H9 (cell line): Measurements from ENCODE around the gene KIF26A. TPM values are rescaled to one million over a fixed set of nuclear protein-coding genes. Genes with fewer than 3 reads are reported as not detected.

Experiments used
- DNase-seq: peaks from one replicate; pipeline ENCODE4 v3.0.0-alpha.2; 2017
- H2AFZ ChIP-seq: one replicate; pipeline ENCODE4 v1.6.1; 2013; ENCODE audit warnings: mild to moderate bottlenecking, low read length, control low read depth, moderate library complexity
- H2AK5ac ChIP-seq: 2 replicates; pipeline ENCODE4 v1.6.1; 2013; ENCODE audit warnings: low read length, control low read depth, mixed read lengths; ENCODE audit not compliant: insufficient read length
- H2BK120ac ChIP-seq: one replicate; pipeline ENCODE4 v1.6.1; 2013; ENCODE audit warnings: low read depth, mild to moderate bottlenecking, low read length, control low read depth, inconsistent platforms; ENCODE audit not compliant: poor library complexity, severe bottlenecking
- H2BK12ac ChIP-seq: 2 replicates; pipeline ENCODE4 v1.6.1; 2013; ENCODE audit warnings: low read length, control low read depth, mixed read lengths, low read depth; ENCODE audit not compliant: insufficient read length
- H2BK15ac ChIP-seq: 2 replicates; pipeline ENCODE4 v1.6.1; 2013; ENCODE audit warnings: low read depth, low read length, control low read depth
- H2BK20ac ChIP-seq: one replicate; pipeline ENCODE4 v1.6.1; 2013; ENCODE audit warnings: low read depth, mild to moderate bottlenecking, low read length, control low read depth, inconsistent platforms; ENCODE audit not compliant: poor library complexity, severe bottlenecking
- H2BK5ac ChIP-seq: 2 replicates; pipeline ENCODE4 v1.6.1; 2013; ENCODE audit warnings: low read length, control low read depth, mixed read lengths; ENCODE audit not compliant: insufficient read length
- H3K14ac ChIP-seq: 2 replicates; pipeline ENCODE4 v1.6.1; 2013; ENCODE audit warnings: low read length, control low read depth; ENCODE audit not compliant: insufficient read depth
- H3K18ac ChIP-seq: 2 replicates; pipeline ENCODE4 v1.6.1; 2013; ENCODE audit warnings: low read depth, mild to moderate bottlenecking, mixed read lengths, low read length, control low read depth; ENCODE audit not compliant: insufficient read length
- H3K23ac ChIP-seq: 2 replicates; pipeline ENCODE4 v1.6.1; 2013; ENCODE audit warnings: low read length, control low read depth, mixed read lengths, low read depth; ENCODE audit not compliant: insufficient read length
- H3K23me2 ChIP-seq: 2 replicates; pipeline ENCODE4 v1.6.1; 2013; ENCODE audit warnings: low read depth, mild to moderate bottlenecking, mixed read lengths, low read length, control low read depth; ENCODE audit not compliant: insufficient read length, poor library complexity, severe bottlenecking
- H3K27ac ChIP-seq: 2 replicates; pipeline ENCODE4 v1.5.1; 2013; ENCODE audit warnings: low read length, control low read depth, mixed read lengths, low read depth; ENCODE audit not compliant: insufficient read length
- H3K27me3 ChIP-seq: 2 replicates; pipeline ENCODE4 v1.6.1; 2013; ENCODE audit warnings: low read length, control low read depth, inconsistent platforms; ENCODE audit not compliant: insufficient read depth
- H3K4ac ChIP-seq: 2 replicates; pipeline ENCODE4 v1.6.1; 2013; ENCODE audit warnings: low read depth, mild to moderate bottlenecking, control low read depth, inconsistent platforms, low read length, moderate library complexity
- H3K4me1 ChIP-seq: 2 replicates; pipeline ENCODE4 v1.6.1; 2013; ENCODE audit warnings: low read length, control low read depth, inconsistent platforms; ENCODE audit not compliant: insufficient read depth
- H3K4me2 ChIP-seq: 2 replicates; pipeline ENCODE4 v1.6.1; 2013; ENCODE audit warnings: low read length, control low read depth, mixed read lengths; ENCODE audit not compliant: insufficient read length, insufficient read depth
- H3K56ac ChIP-seq: 2 replicates; pipeline ENCODE4 v1.6.1; 2013; ENCODE audit warnings: low read depth, mild to moderate bottlenecking, mixed read lengths, low read length, control low read depth; ENCODE audit not compliant: insufficient read length
- H3K79me1 ChIP-seq: 2 replicates; pipeline ENCODE4 v1.6.1; 2013; ENCODE audit warnings: low read depth, mild to moderate bottlenecking, moderate library complexity, low read length, control low read depth, inconsistent platforms; ENCODE audit not compliant: insufficient read depth, poor library complexity, severe bottlenecking
- H3K79me2 ChIP-seq: 2 replicates; pipeline ENCODE4 v1.6.1; 2013; ENCODE audit warnings: low read length, control low read depth, inconsistent platforms; ENCODE audit not compliant: insufficient read depth
- H3K9ac ChIP-seq: 2 replicates; pipeline ENCODE4 v1.6.1; 2013; ENCODE audit warnings: low read length, control low read depth, mixed read lengths; ENCODE audit not compliant: insufficient read length; ENCODE audit errors: extremely low read depth
- H3K9me3 ChIP-seq: one replicate; pipeline ENCODE4 v1.6.1; 2013; ENCODE audit warnings: low read depth, low read length, inconsistent platforms; ENCODE audit not compliant: control insufficient read depth
- H3T11ph ChIP-seq: one replicate; pipeline ENCODE4 v1.6.1; 2013; ENCODE audit warnings: mild to moderate bottlenecking, low read length, control low read depth, inconsistent platforms
- H4K20me1 ChIP-seq: one replicate; pipeline ENCODE4 v1.6.1; 2013; ENCODE audit not compliant: control insufficient read depth, insufficient read length, insufficient read depth
- H4K5ac ChIP-seq: 2 replicates; pipeline ENCODE4 v1.6.1; 2013; ENCODE audit warnings: low read depth, mild to moderate bottlenecking, mixed read lengths, low read length, control low read depth; ENCODE audit not compliant: insufficient read length
- H4K8ac ChIP-seq: replicated peaks from 2 replicates; pipeline ENCODE4 v1.6.1; 2013; ENCODE audit warnings: low read length, control low read depth, mixed read lengths, low read depth; ENCODE audit not compliant: insufficient read length
- H4K91ac ChIP-seq: 2 replicates; pipeline ENCODE4 v1.6.1; 2013; ENCODE audit warnings: low read depth, mild to moderate bottlenecking, moderate library complexity, mixed read lengths, low read length, control low read depth; ENCODE audit not compliant: insufficient read length
- H3K27ac Mint-ChIP-seq, 3 experiments: 2 replicates in 2 of 3; 3 replicates in 1 of 3; pipeline ENCODE4 v1.8.0; 2020 to 2021; ENCODE audit warnings: mixed read lengths in 3 of 3, mild to moderate bottlenecking in 1 of 3, moderate library complexity in 1 of 3
- H3K27me3 Mint-ChIP-seq: 2 replicates; pipeline ENCODE4 v1.8.0; 2021; ENCODE audit warnings: low read depth, mild to moderate bottlenecking, moderate library complexity, mixed read lengths
- H3K36me3 Mint-ChIP-seq, 3 experiments: 2 replicates in 2 of 3; 3 replicates in 1 of 3; pipeline ENCODE4 v1.8.0; 2020 to 2021; ENCODE audit warnings: low read depth in 3 of 3, mixed read lengths in 3 of 3; ENCODE audit not compliant: insufficient read depth in 1 of 3
- H3K4me1 Mint-ChIP-seq, 2 experiments: 2 replicates each; pipeline ENCODE4 v1.8.0; 2020; ENCODE audit warnings: mixed read lengths in 2 of 2
- H3K4me3 Mint-ChIP-seq, 2 experiments: 2 replicates in 1 of 2; 3 replicates in 1 of 2; pipeline ENCODE4 v1.8.0; 2020 to 2021; ENCODE audit warnings: mild to moderate bottlenecking in 2 of 2, mixed read lengths in 2 of 2, moderate library complexity in 1 of 2
- H3K9me3 Mint-ChIP-seq, 2 experiments: 2 replicates in 1 of 2; 3 replicates in 1 of 2; pipeline ENCODE4 v1.8.0; 2020; ENCODE audit warnings: mild to moderate bottlenecking in 2 of 2, mixed read lengths in 2 of 2, moderate library complexity in 1 of 2
- CTCF ChIP-seq: fragments of 200-600 bp; sonication (generic); conservative IDR thresholded peaks from 3 replicates; pipeline ENCODE4 v1.8.0; 2021; ENCODE audit warnings: antibody characterized with exemption, mild to moderate bottlenecking
- WGBS: extraction: QIAGEN DNeasy Blood & Tissue Kit; methylation state at CpG from one replicate; pipeline ENCODE4 v1.1.7; 2013; ENCODE audit warnings: missing lambda C conversion rate, low lambda C conversion rate, mixed read lengths; ENCODE audit not compliant: insufficient read length; ENCODE audit errors: extremely low coverage; 5-methylcytosine and 5-hydroxymethylcytosine counted together
- total RNA-seq: library from RNA; stranded (reverse); gene quantifications from 2 replicates; pipeline ENCODE4 v1.2.1, GENCODE V29; 2021

The KIF26A gene
- total RNA-seq, 1 experiment from 2014 or later = 44.2 TPM

GRCh38 chr14:104172349-104172748 is 34.0 kb downstream of the KIF26A start:
- H2BK12ac ChIP-seq = no peak overlapping the region
- H3K79me1 ChIP-seq = no peaks in the 10 kb centered on the region
- no peak overlapping the region for H3T11ph ChIP-seq
- no peak overlapping the region for H3K23ac ChIP-seq
- no peaks in the 10 kb centered on the region for H4K20me1 ChIP-seq
- no peak for DNase-seq
- no peak overlapping the region for H2BK5ac ChIP-seq
- H3K4ac ChIP-seq = no peak overlapping the region
- H3K9ac ChIP-seq = no peak overlapping the region
- H4K8ac ChIP-seq = no peak overlapping the region
- peaks cover 2 to 11% (median 7%) of the 10 kb centered on the region in 3 experiments; a peak in 4 of 7 replicates for H3K36me3 Mint-ChIP-seq
- no peak overlapping the region for H2AK5ac ChIP-seq
- no peak overlapping the region for H3K27ac ChIP-seq
- no peak overlapping the region for H3K14ac ChIP-seq
- no peak overlapping the region for H2BK15ac ChIP-seq
- no peak overlapping the region for H2BK120ac ChIP-seq
- no peak overlapping the region for H4K91ac ChIP-seq
- no peak overlapping the region; a peak in 1 of 5 replicates for H3K4me3 Mint-ChIP-seq
- no peaks in the 10 kb centered on the region for H3K23me2 ChIP-seq
- H3K9me3 ChIP-seq = no peaks in the 10 kb centered on the region
- no peak overlapping the region for H4K5ac ChIP-seq
- H2AFZ ChIP-seq = no peak overlapping the region
- H3K9me3 Mint-ChIP-seq = no peaks in the 10 kb centered on the region
- WGBS = no CpG with 5 or more reads among the region's 13 CpGs
- no peak overlapping the region for H3K4me2 ChIP-seq
- peaks cover 4% of the 10 kb centered on the region; the same call in 1 of the 2 replicates for H3K4me1 ChIP-seq
- peaks cover 25 to 31% of the 10 kb centered on the region in 2 experiments for H3K4me1 Mint-ChIP-seq
- TF ChIP-seq CTCF = no peak
- no peaks in the 10 kb centered on the region for H3K79me2 ChIP-seq
- H3K27me3 Mint-ChIP-seq = no peaks in the 10 kb centered on the region; the same call in 1 of the 2 replicates
- H3K18ac ChIP-seq = no peak overlapping the region
- no peak overlapping the region for H3K56ac ChIP-seq
- no peaks in the 10 kb centered on the region for H3K27me3 ChIP-seq
- H2BK20ac ChIP-seq = no peak overlapping the region
- H3K27ac Mint-ChIP-seq = peak overlapping the region in 1 of 3 experiments; percentile 73; a peak in 1 of 7 replicates
